Activated T-helper 2 cell treated with anti-CD3 and anti-CD28 coated beads, Interferon-gamma antibody, Interleukin-2, Interleukin-4, amounts not matched to agents 10 μg/mL and 5 μg/mL and 100 μg/mL, durations not matched to agents 14 hours and 24 hours and 36 hours (primary cell): ENCODE measurements around the gene TRAPPC2. TPM values are rescaled to one million over a fixed set of nuclear protein-coding genes. Genes with fewer than 3 reads are reported as not detected.

Experiments used
- DNase-seq: peaks from one replicate; pipeline ENCODE4 v3.0.0; 2021; ENCODE audit warnings: low spot score
- H3K27ac Mint-ChIP-seq: one replicate; pipeline ENCODE4 v1.8.0; 2021; ENCODE audit warnings: mixed read lengths
- H3K27me3 Mint-ChIP-seq: one replicate; pipeline ENCODE4 v1.8.0; 2021; ENCODE audit warnings: low read depth, mixed read lengths
- H3K36me3 Mint-ChIP-seq: one replicate; pipeline ENCODE4 v1.8.0; 2021; ENCODE audit warnings: low read depth, mixed read lengths
- H3K4me1 Mint-ChIP-seq: one replicate; pipeline ENCODE4 v1.8.0; 2021; ENCODE audit warnings: low read depth, mixed read lengths
- H3K4me3 Mint-ChIP-seq: one replicate; pipeline ENCODE4 v1.8.0; 2021; ENCODE audit warnings: low read depth, mild to moderate bottlenecking, moderate library complexity, mixed read lengths
- H3K9me3 Mint-ChIP-seq: one replicate; pipeline ENCODE4 v1.8.0; 2021; ENCODE audit warnings: mixed read lengths
- intact Hi-C: fragments of 100-400 bp; cut with micrococcal nuclease; formaldehyde crosslinking; loops from one replicate; pipeline ENCODE4 v1.15.1; 2023
- total RNA-seq: library from RNA; stranded (reverse); gene quantifications from 2 replicates; pipeline ENCODE4 v1.2.3, GENCODE V29; 2022

Gene TRAPPC2
- total RNA-seq, 1 donor from 2014 or later: 15.2 TPM

- Mint-ChIP-seq H3K27ac (no peak overlapping the region), H3K36me3 (peaks cover 19% of the 10 kb centered on the region), H3K4me3 (no peak overlapping the region), H3K9me3 (no peaks in the 10 kb centered on the region), H3K27me3 (no peaks in the 10 kb centered on the region), H3K4me1 (peaks cover 26% of the 10 kb centered on the region)
- intact Hi-C loops: no loop called here
- DNase-seq: no peak
Observed at GRCh38 chrX:13703589-13703988, 30.8 kb downstream of the TRAPPC2 start.

GRCh38 chrX:13703135-13703534, 31.3 kb downstream of the TRAPPC2 start:
- Mint-ChIP-seq H3K9me3 (no peaks in the 10 kb centered on the region), H3K36me3 (peaks cover 16% of the 10 kb centered on the region), H3K27ac (no peak overlapping the region), H3K27me3 (no peaks in the 10 kb centered on the region), H3K4me1 (peaks cover 26% of the 10 kb centered on the region), H3K4me3 (no peak overlapping the region)
- DNase-seq: no peak
- intact Hi-C loops: no loop called here

DNA sequence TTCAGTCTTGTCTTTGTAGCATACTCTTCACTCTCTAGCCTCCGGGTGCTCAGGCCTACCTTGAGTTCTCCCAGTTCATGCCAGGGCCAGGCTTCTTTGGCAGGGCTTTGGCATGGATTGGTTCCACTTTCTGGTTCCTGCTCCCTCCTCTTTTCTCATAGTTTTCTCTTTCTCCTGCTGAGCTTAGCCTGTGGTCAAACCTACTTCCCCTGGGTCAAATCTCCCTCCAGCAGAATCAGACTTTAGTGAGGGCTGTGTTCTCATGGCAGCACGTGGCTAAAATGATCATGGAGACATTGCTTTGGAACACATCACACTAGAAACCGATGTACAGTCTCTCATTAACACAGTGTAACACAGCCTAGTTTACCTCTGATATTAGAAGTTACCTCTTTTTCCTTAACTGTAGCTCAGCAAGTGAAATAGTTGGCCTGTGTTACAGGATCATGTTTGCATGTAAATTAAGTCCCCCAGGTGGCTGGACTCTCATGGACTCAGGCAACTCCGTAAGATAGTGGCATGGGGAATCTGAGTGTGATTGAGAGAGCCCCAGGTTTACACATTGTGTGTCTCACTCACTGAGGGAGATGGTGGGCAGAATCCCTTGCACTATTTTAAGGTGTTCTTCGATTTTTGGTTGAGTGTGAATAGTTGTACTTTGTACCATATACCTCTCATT, 32.2 kb downstream of the TRAPPC2 start:
- H3K27me3 Mint-ChIP-seq: no peaks in the 10 kb centered on the region
- H3K36me3 Mint-ChIP-seq: peaks cover 15% of the 10 kb centered on the region
- DNase-seq: no peak
- no peak overlapping the region for H3K4me3 Mint-ChIP-seq
- peaks cover 28% of the 10 kb centered on the region for H3K4me1 Mint-ChIP-seq
- intact Hi-C loops: no loop called here
- no peak overlapping the region for H3K27ac Mint-ChIP-seq
- H3K9me3 Mint-ChIP-seq: no peaks in the 10 kb centered on the region

GRCh38 chrX:13700380-13700779, 34.0 kb downstream of the TRAPPC2 start:
- intact Hi-C loops: no loop called here
- H3K27me3 Mint-ChIP-seq: no peaks in the 10 kb centered on the region
- H3K36me3 Mint-ChIP-seq: peaks cover 12% of the 10 kb centered on the region
- no peak overlapping the region for H3K4me3 Mint-ChIP-seq
- DNase-seq: no peak
- H3K9me3 Mint-ChIP-seq: no peaks in the 10 kb centered on the region
- no peak overlapping the region for H3K27ac Mint-ChIP-seq
- peaks cover 37% of the 10 kb centered on the region for H3K4me1 Mint-ChIP-seq

DNA sequence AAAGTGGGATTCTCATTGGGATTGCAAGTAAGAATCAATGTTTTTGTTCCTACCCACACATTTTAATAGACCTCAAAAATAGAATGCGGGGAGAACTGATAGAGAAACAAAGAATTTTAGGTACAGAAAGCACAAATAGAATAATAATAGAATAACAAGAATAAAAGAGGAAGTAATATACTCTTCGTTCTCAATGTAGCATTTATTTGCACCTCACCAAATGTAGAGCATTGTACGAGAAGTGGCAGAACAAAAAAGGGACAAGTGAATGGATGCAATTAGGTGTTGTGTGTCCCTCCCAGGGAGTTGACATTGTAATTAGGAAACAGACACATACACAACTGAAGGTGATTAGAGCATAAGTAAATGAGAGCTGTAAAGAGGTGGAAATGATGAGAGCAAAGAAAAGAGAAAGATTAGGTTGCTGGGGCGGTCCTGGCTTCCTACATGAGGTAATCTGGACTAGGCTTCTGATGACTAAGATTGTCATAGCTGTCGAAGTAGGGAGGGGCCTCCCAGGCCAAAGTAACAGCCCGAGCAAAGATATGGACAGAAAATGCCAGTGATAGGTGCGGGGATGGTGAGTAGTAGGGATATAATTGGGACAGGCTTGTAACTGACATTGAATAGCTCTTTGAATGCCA, 35.1 kb downstream of the TRAPPC2 start:
- no peak for DNase-seq
- H3K4me3 Mint-ChIP-seq: no peak overlapping the region
- H3K27me3 Mint-ChIP-seq: no peaks in the 10 kb centered on the region
- H3K36me3 Mint-ChIP-seq: peaks cover 11% of the 10 kb centered on the region
- H3K27ac Mint-ChIP-seq: no peak overlapping the region
- H3K9me3 Mint-ChIP-seq: no peaks in the 10 kb centered on the region
- H3K4me1 Mint-ChIP-seq: peaks cover 40% of the 10 kb centered on the region
- intact Hi-C loops: no loop called here

DNA sequence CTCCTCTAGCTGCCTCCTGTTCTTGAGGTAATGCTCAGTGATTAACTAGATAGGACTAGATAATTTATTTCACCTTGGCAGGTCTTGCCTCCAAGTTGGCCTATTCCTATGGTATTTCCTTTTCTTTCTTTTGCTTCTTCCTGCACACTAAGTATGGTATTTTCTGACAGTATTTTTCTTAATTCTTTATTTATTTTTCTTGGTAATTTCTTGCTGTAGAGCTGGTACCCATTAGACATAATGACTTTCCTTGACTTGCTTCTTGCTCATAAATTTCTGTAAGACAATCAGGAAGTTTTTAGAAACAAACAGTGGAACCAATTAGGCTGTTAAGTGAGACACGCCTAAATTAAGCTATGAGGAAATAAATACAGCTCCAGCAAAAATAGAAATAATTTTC, 36.0 kb downstream of the TRAPPC2 start:
- no peak overlapping the region for H3K27ac Mint-ChIP-seq
- H3K9me3 Mint-ChIP-seq: no peaks in the 10 kb centered on the region
- DNase-seq: no peak
- H3K27me3 Mint-ChIP-seq: no peaks in the 10 kb centered on the region
- H3K4me1 Mint-ChIP-seq: peaks cover 37% of the 10 kb centered on the region
- intact Hi-C loops: no loop called here
- H3K4me3 Mint-ChIP-seq: no peak overlapping the region
- peaks cover 11% of the 10 kb centered on the region for H3K36me3 Mint-ChIP-seq

GRCh38 chrX:13697976-13698375, 36.4 kb downstream of the TRAPPC2 start:
- H3K27me3 Mint-ChIP-seq: no peaks in the 10 kb centered on the region
- peaks cover 39% of the 10 kb centered on the region for H3K4me1 Mint-ChIP-seq
- no peak overlapping the region for H3K4me3 Mint-ChIP-seq
- no peaks in the 10 kb centered on the region for H3K9me3 Mint-ChIP-seq
- no peak for DNase-seq
- peaks cover 14% of the 10 kb centered on the region for H3K36me3 Mint-ChIP-seq
- intact Hi-C loops: no loop called here
- no peak overlapping the region for H3K27ac Mint-ChIP-seq

DNA sequence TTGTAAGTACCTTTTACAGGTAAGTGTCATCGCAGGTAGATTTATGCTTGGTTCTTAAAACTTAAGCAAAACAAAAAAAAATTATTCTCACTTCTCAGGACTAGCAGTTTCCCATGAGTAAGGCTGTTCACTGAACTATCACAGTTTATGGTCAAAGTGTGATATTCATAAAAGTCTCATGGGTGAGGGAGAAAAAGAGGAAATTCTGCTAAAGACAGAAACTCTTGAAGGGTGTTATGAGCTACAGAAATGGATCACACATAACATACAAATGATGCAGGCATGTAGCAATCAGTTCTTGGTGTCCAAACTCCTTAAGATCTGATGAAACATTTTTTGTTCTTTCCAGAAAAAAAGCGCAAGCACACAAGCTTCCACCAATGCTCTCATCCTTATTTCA, 37.0 kb downstream of the TRAPPC2 start:
- intact Hi-C loops: no loop called here
- peaks cover 19% of the 10 kb centered on the region for H3K36me3 Mint-ChIP-seq
- H3K9me3 Mint-ChIP-seq: no peaks in the 10 kb centered on the region
- DNase-seq: no peak
- H3K4me3 Mint-ChIP-seq: no peak overlapping the region
- H3K27ac Mint-ChIP-seq: no peak overlapping the region
- peaks cover 44% of the 10 kb centered on the region for H3K4me1 Mint-ChIP-seq
- H3K27me3 Mint-ChIP-seq: no peaks in the 10 kb centered on the region

DNA sequence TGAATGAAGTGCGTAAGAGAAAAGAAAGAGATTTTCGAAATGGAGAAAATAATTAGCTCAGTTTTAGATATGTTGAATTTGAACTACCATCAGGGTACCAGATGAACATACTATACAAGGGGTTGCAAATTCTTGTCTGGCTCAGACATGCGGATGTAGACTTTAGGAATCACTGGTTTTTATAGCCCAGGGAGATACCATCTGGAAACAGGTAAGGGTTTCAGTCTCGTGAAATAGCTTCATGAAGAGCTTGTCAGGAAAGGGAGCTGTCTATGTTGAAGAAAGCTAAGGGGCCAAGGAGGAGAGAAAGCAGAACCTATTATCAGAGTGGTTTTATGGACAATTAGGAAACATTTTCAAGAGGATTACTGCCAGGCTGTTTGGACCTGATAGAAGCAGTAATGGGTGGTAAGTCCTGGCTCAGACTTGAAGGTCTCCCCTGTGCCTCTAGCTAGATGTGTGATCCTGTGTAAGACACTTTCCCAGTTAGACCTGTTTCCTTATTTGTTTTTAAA, 38.8 kb downstream of the TRAPPC2 start:
- no peaks in the 10 kb centered on the region for H3K9me3 Mint-ChIP-seq
- intact Hi-C loops: no loop called here
- no peak overlapping the region for H3K27ac Mint-ChIP-seq
- no peak for DNase-seq
- H3K4me1 Mint-ChIP-seq: peaks cover 42% of the 10 kb centered on the region
- no peaks in the 10 kb centered on the region for H3K27me3 Mint-ChIP-seq
- peaks cover 20% of the 10 kb centered on the region for H3K36me3 Mint-ChIP-seq
- no peak overlapping the region for H3K4me3 Mint-ChIP-seq

GRCh38 chrX:13694983-13695382, 39.4 kb downstream of the TRAPPC2 start:
- no peaks in the 10 kb centered on the region for H3K9me3 Mint-ChIP-seq
- no peak overlapping the region for H3K27ac Mint-ChIP-seq
- no peak overlapping the region for H3K4me3 Mint-ChIP-seq
- peaks cover 20% of the 10 kb centered on the region for H3K36me3 Mint-ChIP-seq
- H3K4me1 Mint-ChIP-seq: peaks cover 49% of the 10 kb centered on the region
- DNase-seq: no peak
- intact Hi-C loops: no loop called here
- H3K27me3 Mint-ChIP-seq: no peaks in the 10 kb centered on the region

DNA sequence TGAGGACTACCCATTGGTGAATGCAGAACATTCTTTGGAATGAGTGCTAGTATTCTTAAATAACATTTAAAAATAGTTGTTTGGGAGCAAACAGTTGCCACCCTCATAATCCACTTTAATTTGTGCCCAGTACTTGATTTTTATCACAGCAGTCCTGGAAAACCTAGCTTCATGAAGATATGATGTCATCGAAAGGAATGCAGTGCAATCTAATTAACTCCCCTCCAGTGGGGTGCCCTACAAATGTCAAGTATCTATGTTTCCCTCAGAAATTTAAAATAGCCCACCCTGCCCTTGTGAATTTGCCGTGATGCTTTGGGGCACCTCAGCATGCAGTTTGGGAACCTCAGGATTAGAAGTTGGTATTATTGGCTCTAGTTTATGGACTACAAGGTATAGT, 40.1 kb downstream of the TRAPPC2 start:
- H3K4me1 Mint-ChIP-seq: peaks cover 49% of the 10 kb centered on the region
- H3K9me3 Mint-ChIP-seq: no peaks in the 10 kb centered on the region
- DNase-seq: no peak
- H3K27ac Mint-ChIP-seq: no peak overlapping the region
- intact Hi-C loops: no loop called here
- peaks cover 18% of the 10 kb centered on the region for H3K36me3 Mint-ChIP-seq
- H3K27me3 Mint-ChIP-seq: no peaks in the 10 kb centered on the region
- H3K4me3 Mint-ChIP-seq: no peak overlapping the region

GRCh38 chrX:13693341-13693961, 41.0 kb downstream of the TRAPPC2 start:
- DNase-seq: no peak
- H3K4me3 Mint-ChIP-seq: no peak overlapping the region
- H3K27ac Mint-ChIP-seq: peak overlapping the region; percentile 5
- no peaks in the 10 kb centered on the region for H3K9me3 Mint-ChIP-seq
- H3K27me3 Mint-ChIP-seq: no peaks in the 10 kb centered on the region
- peaks cover 47% of the 10 kb centered on the region for H3K4me1 Mint-ChIP-seq
- peaks cover 13% of the 10 kb centered on the region for H3K36me3 Mint-ChIP-seq
- intact Hi-C loops: no loop called here

GRCh38 chrX:13692771-13693231, 41.6 kb downstream of the TRAPPC2 start:
- Mint-ChIP-seq H3K4me3 (no peak overlapping the region), H3K9me3 (no peaks in the 10 kb centered on the region), H3K4me1 (peaks cover 53% of the 10 kb centered on the region), H3K36me3 (peaks cover 13% of the 10 kb centered on the region), H3K27ac (peak overlapping the region; percentile 11), H3K27me3 (no peaks in the 10 kb centered on the region)
- intact Hi-C loops: no loop called here
- DNase-seq: no peak
